ENCODE measurements around the gene VSTM2L.

Gene VSTM2L

GRCh38 chr20:37934634-37935375 is 31.9 kb downstream of the VSTM2L start:
- CTCF ChIA-PET, result no interaction called here
- POLR2A ChIA-PET, result no interaction called here
- 94% methylated on average over 11 of the region's 14 CpGs for WGBS (ENCODE audit: insufficient coverage)

GRCh38 chr20:37935435-37935834 is 32.5 kb downstream of the VSTM2L start:
- Histone ChIP-seq H3K36me3 (ENCODE audit: control insufficient read depth in 4 of 4, insufficient read depth in 4 of 4, low read length in 3 of 4) (no peaks in the 10 kb centered on the region), H3K4me3 (ENCODE audit: control insufficient read depth in 1 of 7, extremely low read depth in 1 of 7, insufficient read depth in 4 of 7, low read depth in 2 of 7, low read length in 6 of 7) (no peak overlapping the region), H3K4me1 (ENCODE audit: control extremely low read depth in 1 of 4, control insufficient read depth in 4 of 4, insufficient read depth in 4 of 4, low read length in 3 of 4) (no peaks in the 10 kb centered on the region), H3K9me3 (ENCODE audit: control extremely low read depth in 1 of 5, control insufficient read depth in 4 of 5, insufficient read depth in 2 of 5, low read depth in 1 of 5, low read length in 4 of 5) (no peaks in the 10 kb centered on the region), H3K27ac (ENCODE audit: insufficient read depth in 1 of 2, low read depth in 1 of 2, low read length in 2 of 2, poor library complexity in 1 of 2, severe bottlenecking in 2 of 2) (no peak overlapping the region), H3K27me3 (replicated peaks in 2 of 5; ENCODE audit: control insufficient read depth in 4 of 5, insufficient read depth in 5 of 5, low read length in 4 of 5) (peaks cover 0 to 18% (median 0%) of the 10 kb centered on the region in 5 experiments)
- 83% methylated on average over 5 of the region's 7 CpGs for WGBS (ENCODE audit: insufficient coverage)
- ChIA-PET CTCF (no interaction called here), POLR2A (no interaction called here)
- DNase-seq, result no peak

More at GRCh38 chr20:37934634-37935375, 31.9 kb downstream of the VSTM2L start:
- no peak overlapping the region for H3K4me3 ChIP-seq (ENCODE audit: control insufficient read depth in 1 of 7, extremely low read depth in 1 of 7, insufficient read depth in 4 of 7, low read depth in 2 of 7, low read length in 6 of 7)
- H3K9me3 ChIP-seq (ENCODE audit: control extremely low read depth in 1 of 5, control insufficient read depth in 4 of 5, insufficient read depth in 2 of 5, low read depth in 1 of 5, low read length in 4 of 5), result no peaks in the 10 kb centered on the region
- no peak overlapping the region for H3K27ac ChIP-seq (ENCODE audit: insufficient read depth in 1 of 2, low read depth in 1 of 2, low read length in 2 of 2, poor library complexity in 1 of 2, severe bottlenecking in 2 of 2)
- no peaks in the 10 kb centered on the region for H3K36me3 ChIP-seq (ENCODE audit: control insufficient read depth in 4 of 4, insufficient read depth in 4 of 4, low read length in 3 of 4)
- no peak for DNase-seq
- H3K27me3 ChIP-seq (replicated peaks in 2 of 5; ENCODE audit: control insufficient read depth in 4 of 5, insufficient read depth in 5 of 5, low read length in 4 of 5), result peaks cover 0 to 23% (median 0%) of the 10 kb centered on the region in 5 experiments
- no peaks in the 10 kb centered on the region for H3K4me1 ChIP-seq (ENCODE audit: control extremely low read depth in 1 of 4, control insufficient read depth in 4 of 4, insufficient read depth in 4 of 4, low read length in 3 of 4)

GRCh38 chr20:37936041-37936440 is 33.1 kb downstream of the VSTM2L start:
- H3K4me1 ChIP-seq (ENCODE audit: control extremely low read depth in 1 of 4, control insufficient read depth in 4 of 4, insufficient read depth in 4 of 4, low read length in 3 of 4), result no peaks in the 10 kb centered on the region
- POLR2A ChIA-PET, result no interaction called here
- CTCF ChIA-PET, result no interaction called here
- WGBS (ENCODE audit: insufficient coverage), result 100% methylated on average over 6 of the region's 10 CpGs
- no peak for DNase-seq
- H3K9me3 ChIP-seq (ENCODE audit: control extremely low read depth in 1 of 5, control insufficient read depth in 4 of 5, insufficient read depth in 2 of 5, low read depth in 1 of 5, low read length in 4 of 5), result no peaks in the 10 kb centered on the region
- no peaks in the 10 kb centered on the region for H3K36me3 ChIP-seq (ENCODE audit: control insufficient read depth in 4 of 4, insufficient read depth in 4 of 4, low read length in 3 of 4)
- peaks cover 0 to 12% (median 0%) of the 10 kb centered on the region in 5 experiments for H3K27me3 ChIP-seq (replicated peaks in 2 of 5; ENCODE audit: control insufficient read depth in 4 of 5, insufficient read depth in 5 of 5, low read length in 4 of 5)
- H3K4me3 ChIP-seq (ENCODE audit: control insufficient read depth in 1 of 7, extremely low read depth in 1 of 7, insufficient read depth in 4 of 7, low read depth in 2 of 7, low read length in 6 of 7), result no peak overlapping the region
- H3K27ac ChIP-seq (ENCODE audit: insufficient read depth in 1 of 2, low read depth in 1 of 2, low read length in 2 of 2, poor library complexity in 1 of 2, severe bottlenecking in 2 of 2), result no peak overlapping the region

- POLR2A ChIA-PET, result no interaction called here
Observed at GRCh38 chr20:37936451-37936850, 33.5 kb downstream of the VSTM2L start.

GRCh38 chr20:37937686-37938085 is 34.8 kb downstream of the VSTM2L start:
- CTCF ChIA-PET, result no interaction called here
- no peaks in the 10 kb centered on the region for H3K36me3 ChIP-seq (ENCODE audit: control insufficient read depth in 4 of 4, insufficient read depth in 4 of 4, low read length in 3 of 4)
- 100% methylated on average over 1 of the region's 4 CpGs for WGBS (ENCODE audit: insufficient coverage)
- H3K27me3 ChIP-seq (replicated peaks in 2 of 5; ENCODE audit: control insufficient read depth in 4 of 5, insufficient read depth in 5 of 5, low read length in 4 of 5), result peaks cover 0 to 2% (median 0%) of the 10 kb centered on the region in 5 experiments
- POLR2A ChIA-PET, result no interaction called here
- no peaks in the 10 kb centered on the region for H3K4me1 ChIP-seq (ENCODE audit: control extremely low read depth in 1 of 4, control insufficient read depth in 4 of 4, insufficient read depth in 4 of 4, low read length in 3 of 4)
- no peak for DNase-seq
- H3K27ac ChIP-seq (ENCODE audit: insufficient read depth in 1 of 2, low read depth in 1 of 2, low read length in 2 of 2, poor library complexity in 1 of 2, severe bottlenecking in 2 of 2), result no peak overlapping the region
- no peaks in the 10 kb centered on the region for H3K9me3 ChIP-seq (ENCODE audit: control extremely low read depth in 1 of 5, control insufficient read depth in 4 of 5, insufficient read depth in 2 of 5, low read depth in 1 of 5, low read length in 4 of 5)
- no peak overlapping the region for H3K4me3 ChIP-seq (ENCODE audit: control insufficient read depth in 1 of 7, extremely low read depth in 1 of 7, insufficient read depth in 4 of 7, low read depth in 2 of 7, low read length in 6 of 7)

More at GRCh38 chr20:37936451-37936850, 33.5 kb downstream of the VSTM2L start:
- WGBS (ENCODE audit: insufficient coverage), result 97% methylated on average over 8 of the region's 8 CpGs
- no peak for DNase-seq
- Histone ChIP-seq H3K4me3 (ENCODE audit: control insufficient read depth in 1 of 7, extremely low read depth in 1 of 7, insufficient read depth in 4 of 7, low read depth in 2 of 7, low read length in 6 of 7) (no peak overlapping the region), H3K27ac (ENCODE audit: insufficient read depth in 1 of 2, low read depth in 1 of 2, low read length in 2 of 2, poor library complexity in 1 of 2, severe bottlenecking in 2 of 2) (no peak overlapping the region), H3K4me1 (ENCODE audit: control extremely low read depth in 1 of 4, control insufficient read depth in 4 of 4, insufficient read depth in 4 of 4, low read length in 3 of 4) (no peaks in the 10 kb centered on the region), H3K27me3 (replicated peaks in 2 of 5; ENCODE audit: control insufficient read depth in 4 of 5, insufficient read depth in 5 of 5, low read length in 4 of 5) (peaks cover 0 to 9% (median 0%) of the 10 kb centered on the region in 5 experiments), H3K36me3 (ENCODE audit: control insufficient read depth in 4 of 4, insufficient read depth in 4 of 4, low read length in 3 of 4) (no peaks in the 10 kb centered on the region), H3K9me3 (ENCODE audit: control extremely low read depth in 1 of 5, control insufficient read depth in 4 of 5, insufficient read depth in 2 of 5, low read depth in 1 of 5, low read length in 4 of 5) (no peaks in the 10 kb centered on the region)
- CTCF ChIA-PET, result no interaction called here

GRCh38 chr20:37938181-37938750 is 35.3 kb downstream of the VSTM2L start:
- WGBS (ENCODE audit: insufficient coverage), result 96% methylated on average over 11 of the region's 12 CpGs
- POLR2A ChIA-PET, result interaction anchor here (0.5 kb wide), 1 partner anchor 106 kb away, joined by 5 read pairs; no protein-coding TSS in a partner anchor
- Histone ChIP-seq H3K4me1 (ENCODE audit: control extremely low read depth in 1 of 4, control insufficient read depth in 4 of 4, insufficient read depth in 4 of 4, low read length in 3 of 4) (no peaks in the 10 kb centered on the region), H3K36me3 (ENCODE audit: control insufficient read depth in 4 of 4, insufficient read depth in 4 of 4, low read length in 3 of 4) (no peaks in the 10 kb centered on the region), H3K4me3 (ENCODE audit: control insufficient read depth in 1 of 7, extremely low read depth in 1 of 7, insufficient read depth in 4 of 7, low read depth in 2 of 7, low read length in 6 of 7) (no peak overlapping the region), H3K27ac (ENCODE audit: insufficient read depth in 1 of 2, low read depth in 1 of 2, low read length in 2 of 2, poor library complexity in 1 of 2, severe bottlenecking in 2 of 2) (no peak overlapping the region), H3K27me3 (replicated peaks in 2 of 5; ENCODE audit: control insufficient read depth in 4 of 5, insufficient read depth in 5 of 5, low read length in 4 of 5) (no peaks in the 10 kb centered on the region), H3K9me3 (ENCODE audit: control extremely low read depth in 1 of 5, control insufficient read depth in 4 of 5, insufficient read depth in 2 of 5, low read depth in 1 of 5, low read length in 4 of 5) (no peaks in the 10 kb centered on the region)
- CTCF ChIA-PET, result no interaction called here
- no peak for DNase-seq

GRCh38 chr20:37938954-37939353 is 36.0 kb downstream of the VSTM2L start:
- Histone ChIP-seq H3K4me1 (ENCODE audit: control extremely low read depth in 1 of 4, control insufficient read depth in 4 of 4, insufficient read depth in 4 of 4, low read length in 3 of 4) (no peaks in the 10 kb centered on the region), H3K27ac (ENCODE audit: insufficient read depth in 1 of 2, low read depth in 1 of 2, low read length in 2 of 2, poor library complexity in 1 of 2, severe bottlenecking in 2 of 2) (no peak overlapping the region), H3K9me3 (ENCODE audit: control extremely low read depth in 1 of 5, control insufficient read depth in 4 of 5, insufficient read depth in 2 of 5, low read depth in 1 of 5, low read length in 4 of 5) (no peaks in the 10 kb centered on the region), H3K4me3 (ENCODE audit: control insufficient read depth in 1 of 7, extremely low read depth in 1 of 7, insufficient read depth in 4 of 7, low read depth in 2 of 7, low read length in 6 of 7) (no peak overlapping the region), H3K27me3 (replicated peaks in 2 of 5; ENCODE audit: control insufficient read depth in 4 of 5, insufficient read depth in 5 of 5, low read length in 4 of 5) (no peaks in the 10 kb centered on the region), H3K36me3 (ENCODE audit: control insufficient read depth in 4 of 4, insufficient read depth in 4 of 4, low read length in 3 of 4) (no peaks in the 10 kb centered on the region)
- ChIA-PET POLR2A (interaction anchor here (0.5 kb wide), 1 partner anchor 107 kb away, joined by 5 read pairs; no protein-coding TSS in a partner anchor), CTCF (no interaction called here)
- DNase-seq, result no peak
- 100% methylated on average over 4 of the region's 9 CpGs for WGBS (ENCODE audit: insufficient coverage)

Measured in common myeloid progenitor, CD34-positive (primary cell).